Measurements from ENCODE around the gene RPL35.
"Not testable (repeated sequence)": the region's sequence is repeated elsewhere in the genome, so short reads cannot be mapped to it uniquely, and the experiment has no call there.

RPL35 gene

GRCh38 chr9:124852829-124853531 lies 8.8 kb downstream of the RPL35 start, which contains the start of gene WDR38:
Gene WDR38 (plus strand): TSS chr9:124853460. CDS start chr9:124853532, 72 bp downstream.
- peak; percentile 90 for DNase-seq (ENCODE audit: low read depth, low spot score)

DNA sequence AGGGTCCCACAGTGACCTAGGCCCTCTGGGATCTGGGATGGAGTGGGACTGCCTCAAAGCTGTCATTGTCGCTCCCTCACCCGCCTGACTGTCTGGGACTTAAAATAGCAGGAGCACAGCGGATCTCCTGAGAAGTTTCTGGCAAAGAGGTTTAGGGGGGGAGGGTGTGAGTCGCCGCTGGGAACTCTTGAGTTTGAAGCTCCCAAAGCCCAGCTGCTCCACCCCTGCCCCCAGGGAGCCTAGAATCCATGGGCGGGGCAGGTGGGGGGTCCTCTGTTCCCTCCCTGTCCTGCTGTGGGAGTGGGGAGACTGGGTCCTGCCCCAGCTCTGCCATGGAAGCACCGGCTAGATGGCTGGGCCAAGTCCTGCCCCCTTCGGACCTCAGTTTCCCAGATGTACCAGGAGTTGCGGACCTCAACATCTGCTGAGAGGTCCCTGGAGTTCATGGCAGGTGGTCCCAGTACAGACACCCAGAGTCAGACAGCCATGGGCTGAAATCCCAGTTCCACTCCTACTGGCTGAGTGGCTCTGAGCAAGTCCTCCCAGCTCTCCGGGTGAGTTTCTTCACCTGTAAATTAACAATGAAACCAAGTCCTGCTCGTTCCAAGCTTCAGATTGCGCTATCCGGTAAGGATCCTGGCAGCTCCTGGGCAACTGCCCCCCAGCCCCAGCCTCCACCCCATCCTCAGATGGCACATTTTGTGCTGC lies 9.5 kb downstream of the RPL35 start:
- DNase-seq (ENCODE audit: low read depth, low spot score): no peak

DNA sequence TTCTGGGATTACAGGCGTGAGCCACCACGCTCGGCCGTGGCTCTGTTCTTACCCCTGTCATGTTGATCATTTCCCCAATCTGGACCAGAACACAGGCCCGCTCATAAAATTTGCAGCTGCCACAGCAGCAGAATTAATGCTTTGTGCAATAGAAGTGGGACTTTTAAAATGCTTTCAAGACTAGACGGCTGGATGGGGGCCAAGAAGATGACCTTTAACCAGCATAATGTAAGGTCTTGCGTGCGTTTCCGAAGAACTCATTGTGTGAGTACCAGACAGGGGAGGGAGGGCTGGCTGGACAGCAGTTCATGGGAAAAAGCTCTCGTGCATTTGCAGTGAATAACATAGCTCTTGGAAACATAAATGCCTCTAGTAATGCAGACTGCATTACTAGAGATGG lies 12.0 kb downstream of the RPL35 start:
- no peak for DNase-seq (ENCODE audit: low read depth, low spot score)

DNA sequence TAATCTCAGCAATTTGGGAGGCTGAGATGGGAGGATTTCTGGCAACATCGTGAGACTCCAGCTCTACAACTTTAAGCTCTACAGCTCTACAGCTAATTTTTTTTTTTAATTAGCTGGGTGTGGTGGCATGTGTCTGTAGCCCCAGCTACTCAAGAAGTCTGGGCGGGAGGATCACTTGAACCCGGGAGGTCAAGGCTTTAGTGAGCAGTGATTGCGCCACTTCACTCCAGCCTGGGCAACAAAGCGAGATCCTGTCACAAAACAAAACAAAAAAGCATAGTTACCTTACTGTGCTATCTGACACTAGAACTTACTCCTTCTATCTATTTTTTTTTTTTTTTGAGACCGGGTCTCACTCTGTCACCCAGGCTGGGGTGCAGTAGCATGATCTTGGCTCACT lies 14.8 kb downstream of the RPL35 start:
- no peak for DNase-seq (ENCODE audit: low read depth, low spot score)

- DNase-seq (ENCODE audit: low read depth, low spot score): not testable (repeated sequence)
Measured at GRCh38 chr9:124846467-124846866, 15.3 kb downstream of the RPL35 start.

DNA sequence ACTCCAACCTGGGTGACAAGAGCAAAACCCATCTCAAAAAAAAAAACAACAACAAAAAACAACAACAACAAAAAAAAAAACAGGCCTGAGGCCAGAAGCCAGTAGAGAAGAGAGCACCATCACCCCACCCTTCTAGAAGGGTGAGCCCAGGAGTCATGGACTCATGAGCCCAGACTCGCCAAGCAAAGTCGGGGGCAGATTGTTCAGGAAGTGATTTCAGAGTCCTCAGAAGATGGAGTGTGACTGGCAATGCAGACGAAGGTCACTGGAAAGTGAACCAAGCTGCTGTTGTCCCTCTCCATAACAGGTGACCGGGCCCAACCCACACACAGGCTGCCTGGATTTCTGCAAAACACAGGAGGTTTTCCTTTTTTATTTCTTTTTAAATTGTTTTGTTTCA lies 17.5 kb downstream of the RPL35 start:
- no peak for DNase-seq (ENCODE audit: low read depth, low spot score)

GRCh38 chr9:124843456-124844034 lies 18.2 kb downstream of the RPL35 start:
- no peak for DNase-seq (ENCODE audit: low read depth, low spot score)

DNA sequence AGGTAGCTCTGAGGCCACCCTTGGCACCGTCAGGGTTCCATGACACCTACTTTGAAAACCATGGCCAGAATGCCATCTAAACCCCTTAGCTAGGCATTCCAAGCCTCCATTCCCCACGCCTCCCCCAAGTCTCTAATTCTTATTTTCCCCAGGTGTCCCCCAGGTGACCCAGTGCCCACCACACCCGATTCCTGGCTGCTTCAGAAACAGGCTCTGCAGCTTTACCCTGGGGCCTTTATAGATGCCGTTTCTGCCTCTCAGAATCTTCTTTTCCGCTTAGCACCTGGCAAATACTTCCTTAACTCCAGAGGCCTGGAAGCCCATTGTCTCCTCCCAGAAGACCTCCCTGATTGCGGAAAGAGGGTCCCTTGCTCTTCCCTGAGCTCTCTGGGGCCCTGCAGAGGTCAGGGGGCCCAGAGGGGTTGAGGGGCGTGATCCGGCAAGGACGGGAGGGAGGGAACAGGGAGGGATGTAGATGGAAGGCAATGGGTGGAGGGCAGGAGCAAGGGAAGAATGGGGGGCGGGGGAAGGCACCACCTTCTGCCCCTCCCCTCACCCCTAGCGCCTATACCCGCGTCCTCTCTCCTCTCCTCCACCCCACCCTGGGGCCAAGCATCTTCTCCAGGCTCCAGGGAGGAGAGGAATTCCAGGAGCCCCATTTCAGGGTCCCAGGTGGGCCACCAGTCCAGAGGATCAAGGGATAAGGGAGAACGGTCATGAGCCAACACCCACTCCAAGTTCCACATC lies 20.5 kb downstream of the RPL35 start:
- DNase-seq (ENCODE audit: low read depth, low spot score): no peak

DNA sequence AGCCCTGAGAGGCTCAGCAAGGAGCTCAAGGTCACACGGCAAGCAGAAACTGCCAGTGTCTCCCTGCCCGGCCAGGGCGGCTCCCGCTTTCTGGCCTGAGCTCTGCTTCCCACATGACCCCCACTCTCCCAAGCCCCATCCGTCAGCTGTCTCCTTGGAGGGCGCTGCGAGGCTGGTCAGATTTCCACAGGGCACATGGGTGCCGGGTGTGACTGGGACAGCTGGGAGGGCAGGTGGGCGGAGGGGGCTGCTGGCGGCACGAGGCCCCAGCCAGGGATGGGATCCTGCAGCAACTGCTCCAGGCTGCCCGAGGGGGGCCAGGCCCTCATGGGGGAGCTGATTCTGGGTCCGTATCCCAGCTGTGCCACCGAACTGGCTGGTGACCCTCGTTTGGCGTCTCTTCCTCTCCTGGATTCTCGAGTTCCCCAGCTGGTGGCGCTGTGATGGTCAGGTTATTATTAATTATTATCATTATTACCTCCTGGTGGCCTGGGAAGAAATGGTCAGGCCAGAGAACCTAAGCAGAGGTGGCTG lies 21.4 kb downstream of the RPL35 start:
- DNase-seq (ENCODE audit: low read depth, low spot score): no peak

DNA sequence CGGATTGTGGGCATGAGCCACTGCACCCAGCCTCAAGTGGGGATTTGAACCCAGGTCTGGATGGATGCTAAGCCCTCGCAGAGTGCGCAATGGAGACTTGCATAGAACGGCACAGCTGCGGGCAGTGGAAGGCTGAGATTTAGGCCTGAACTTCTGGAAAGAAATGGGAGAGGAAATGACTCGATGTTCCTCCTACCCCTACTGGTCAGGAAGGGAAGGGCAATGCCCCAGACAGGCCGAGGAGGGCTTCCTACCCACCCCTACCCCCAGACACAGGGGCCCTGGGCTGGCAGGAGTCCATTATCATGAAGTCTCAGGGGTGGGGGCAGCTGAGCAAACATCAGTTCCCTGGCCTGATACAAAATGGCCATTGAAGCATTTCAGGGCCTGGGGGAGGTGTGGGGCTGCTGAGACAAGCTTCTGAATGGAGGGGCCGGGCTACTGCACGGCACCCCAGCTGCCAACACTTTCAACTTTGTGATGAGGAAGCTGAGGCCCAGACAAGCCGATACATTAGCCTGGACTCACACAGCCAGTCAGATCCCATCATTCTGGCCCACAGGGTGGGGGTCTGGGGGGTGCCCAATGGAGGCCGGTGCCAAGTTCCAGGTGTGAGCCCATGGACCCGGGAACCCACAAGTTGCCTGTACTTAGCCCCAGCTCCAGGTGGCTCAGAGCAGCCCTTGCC lies 22.0 kb downstream of the RPL35 start:
- DNase-seq (ENCODE audit: low read depth, low spot score): peak; percentile 79

DNA sequence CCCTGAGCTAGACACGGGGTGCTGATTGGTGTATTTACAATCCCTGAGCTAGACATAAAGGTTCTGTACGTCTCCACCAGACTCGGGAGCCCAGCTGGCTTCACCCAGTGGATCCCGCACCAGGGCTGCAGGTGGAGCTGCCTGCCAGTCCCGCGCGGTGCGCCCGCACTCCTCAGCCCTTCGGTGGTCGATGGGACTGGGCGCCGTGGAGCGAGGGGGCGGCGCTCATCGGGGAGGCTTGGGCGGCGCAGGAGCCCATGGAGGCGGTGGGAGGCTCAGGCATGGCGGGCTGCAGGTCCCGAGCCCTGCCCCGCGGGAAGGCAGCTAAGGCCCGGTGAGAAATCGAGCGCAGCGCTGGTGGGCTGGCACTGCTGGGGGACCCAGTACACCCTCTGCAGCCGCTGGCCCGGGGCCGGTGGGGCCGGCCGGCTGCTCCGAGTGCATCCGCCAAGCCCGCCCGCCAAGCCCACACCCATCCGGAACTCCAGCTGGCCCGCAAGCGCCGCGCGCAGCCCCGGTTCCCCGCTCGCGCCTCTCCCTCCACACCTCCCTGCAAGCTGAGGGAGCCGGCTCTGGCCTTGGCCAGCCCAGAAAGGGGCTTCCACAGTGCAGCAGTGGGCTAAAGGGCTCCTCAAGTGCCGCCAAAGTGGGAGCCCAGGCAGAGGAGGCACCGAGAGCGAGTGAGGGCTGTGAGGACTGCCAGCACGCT lies 23.0 kb downstream of the RPL35 start:
- not testable (repeated sequence) for DNase-seq (ENCODE audit: low read depth, low spot score)

- DNase-seq (ENCODE audit: low read depth, low spot score): not testable (repeated sequence)
Measured at GRCh38 chr9:124838132-124838531, 23.6 kb downstream of the RPL35 start.

- no peak for DNase-seq (ENCODE audit: low read depth, low spot score)
Measured at GRCh38 chr9:124835026-124835557, 26.7 kb downstream of the RPL35 start.

DNA sequence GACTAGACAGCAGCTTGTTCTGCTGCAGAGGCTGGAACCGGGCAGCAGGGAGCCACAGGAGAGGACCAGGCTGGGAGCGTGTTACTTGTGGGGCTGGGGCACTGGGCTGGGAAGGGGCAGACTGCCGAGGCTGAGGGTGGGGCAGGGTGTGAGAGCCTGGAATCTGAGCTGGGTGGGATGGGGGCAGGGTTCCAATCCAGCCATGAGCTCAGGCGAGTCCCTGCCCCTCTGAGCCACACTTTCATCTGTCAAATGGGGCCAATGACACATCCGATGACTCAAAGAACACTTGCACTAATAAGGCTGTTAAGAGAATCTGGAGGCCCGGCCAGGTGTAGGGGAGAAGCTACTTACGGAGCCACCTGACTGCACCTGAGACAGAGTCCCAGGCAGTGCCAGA lies 27.2 kb downstream of the RPL35 start:
- no peak for DNase-seq (ENCODE audit: low read depth, low spot score)

GRCh38 chr9:124831642-124832364 lies 30.0 kb downstream of the RPL35 start:
- DNase-seq (ENCODE audit: low read depth, low spot score): no peak

DNA sequence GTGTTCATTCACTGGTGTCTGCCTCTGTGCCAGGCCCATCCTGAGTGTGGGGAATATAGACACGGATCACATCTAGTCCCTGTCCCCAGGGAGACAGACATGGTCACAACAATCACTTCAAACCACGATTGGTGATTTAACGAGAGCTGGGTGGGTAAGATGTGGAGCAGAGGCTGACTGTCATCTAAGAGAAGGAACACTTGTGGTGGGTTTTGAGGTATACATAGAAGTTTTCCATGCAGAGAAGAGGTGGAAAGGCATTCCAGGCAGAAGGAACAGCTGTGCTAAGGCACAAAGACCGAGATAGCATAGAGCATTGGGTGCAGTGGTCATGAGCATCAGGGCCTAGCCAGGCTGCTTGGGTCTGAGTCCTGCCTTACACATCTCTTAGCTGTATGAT lies 31.2 kb downstream of the RPL35 start:
- DNase-seq (ENCODE audit: low read depth, low spot score): no peak

DNA sequence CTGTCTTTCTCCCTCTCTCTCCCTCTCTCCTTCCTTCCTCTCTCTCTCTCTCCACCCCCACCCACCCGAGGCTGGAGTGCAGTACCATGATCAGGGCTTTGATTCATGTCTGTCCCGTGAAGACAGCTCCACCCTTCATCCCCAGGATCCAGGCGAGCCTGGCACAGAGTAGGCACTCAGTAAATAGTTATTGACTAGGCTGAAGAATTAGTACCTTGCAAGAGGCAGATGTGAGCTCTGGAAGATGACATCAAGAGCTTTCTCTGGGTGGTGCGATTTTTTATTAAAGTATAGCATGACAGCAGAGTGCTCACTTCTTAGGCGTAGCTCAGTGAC lies 32.5 kb downstream of the RPL35 start:
- DNase-seq (ENCODE audit: low read depth, low spot score): no peak

DNA sequence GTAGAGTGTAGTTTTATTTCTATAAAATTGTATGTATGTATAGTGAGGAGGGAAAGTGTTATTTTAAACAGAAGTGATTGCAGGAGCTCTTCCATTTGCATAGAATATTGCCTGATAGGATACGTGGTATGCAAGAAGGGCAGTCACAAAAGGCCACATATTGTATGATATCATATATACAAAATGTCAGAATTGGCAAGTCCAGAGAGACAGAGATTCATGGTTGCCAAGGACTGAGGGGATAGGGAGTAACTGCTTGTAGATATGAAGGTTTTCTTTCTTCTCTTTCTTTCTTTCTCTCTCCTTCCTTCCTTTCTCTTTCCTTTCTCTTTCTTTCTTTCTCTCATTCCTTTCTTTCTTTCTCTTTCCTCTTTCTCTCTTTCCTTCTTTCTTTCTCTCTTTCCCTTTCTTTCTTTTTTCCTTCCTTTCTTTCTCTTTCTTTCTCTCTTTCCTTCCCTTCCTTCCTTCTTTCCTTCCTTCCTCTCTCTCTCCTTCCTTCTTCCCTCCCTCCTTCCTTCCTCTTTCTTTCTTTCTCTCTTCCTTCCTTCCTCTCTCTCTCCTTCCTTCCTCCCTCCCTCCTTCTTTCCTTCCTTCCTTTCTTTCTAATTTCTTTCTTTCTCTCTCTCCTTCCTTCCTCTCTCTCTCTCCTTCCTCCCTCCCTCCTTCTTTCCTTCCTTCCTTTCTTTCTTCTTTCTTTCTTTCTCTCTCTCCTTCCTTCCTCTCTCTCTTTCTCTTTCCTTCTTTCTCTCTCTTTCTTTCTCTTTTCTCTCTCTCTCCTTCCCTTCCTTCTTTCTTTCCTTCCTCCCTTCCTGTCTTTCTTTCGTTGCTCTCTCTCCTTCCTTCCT lies 33.0 kb downstream of the RPL35 start:
- no peak for DNase-seq (ENCODE audit: low read depth, low spot score)
